Keratinocyte (primary cell): ENCODE measurements around the gene ADAMTS17.

Experiments
- EZH2 ChIP-seq: IDR thresholded peaks from one replicate; pipeline ENCODE4 v1.6.1; 2012; ENCODE audit warnings: inconsistent platforms, mild to moderate bottlenecking, low read length, moderate library complexity
- TF ChIP-seq, protein P1 (sequence below), 3 experiments: IDR thresholded peaks in 1 of 3; conservative IDR thresholded peaks in 1 of 3; optimal IDR thresholded peaks in 1 of 3; 2 replicates in 2 of 3; 3 replicates in 1 of 3; pipeline versions ENCODE3 to v1.5.1; 2011; ENCODE audit warnings: low read length in 3 of 3, mild to moderate bottlenecking in 3 of 3, moderate library complexity in 2 of 3, control low read depth in 1 of 3, inconsistent platforms in 1 of 3; ENCODE audit not compliant: insufficient read depth in 2 of 3; ENCODE audit errors: extremely low read depth in 1 of 3

DNA sequence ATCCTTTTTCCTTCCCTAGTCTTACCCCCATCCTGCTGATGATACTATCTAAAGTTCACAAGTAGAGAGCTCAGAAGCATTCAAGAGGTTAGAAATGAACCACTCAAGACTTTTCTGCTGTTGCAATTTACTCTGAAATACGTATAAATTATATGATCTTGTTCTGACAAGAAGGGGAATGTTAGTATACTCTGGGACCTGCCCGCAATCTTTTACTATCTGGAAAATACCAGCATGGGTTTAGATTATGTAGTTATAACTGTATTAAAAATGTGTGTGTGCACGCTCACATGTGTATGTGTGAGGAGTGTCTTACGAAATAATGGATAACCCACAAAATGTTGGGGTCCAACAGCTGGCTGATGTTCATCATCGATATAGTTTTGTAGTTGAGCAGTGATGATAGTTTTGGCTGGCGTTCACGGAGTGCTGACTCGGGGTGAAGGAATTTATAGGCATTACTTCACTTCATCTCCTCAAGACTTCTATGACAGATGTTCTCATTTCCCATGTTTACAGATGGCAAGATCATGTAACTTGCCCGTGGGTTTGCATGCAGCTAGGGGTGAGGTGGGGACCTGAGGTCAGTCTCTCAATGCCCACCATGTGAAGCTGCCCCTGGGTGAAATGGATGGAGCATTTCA, 311.1 kb downstream of the ADAMTS17 start:
- TF ChIP-seq, protein P1, sequence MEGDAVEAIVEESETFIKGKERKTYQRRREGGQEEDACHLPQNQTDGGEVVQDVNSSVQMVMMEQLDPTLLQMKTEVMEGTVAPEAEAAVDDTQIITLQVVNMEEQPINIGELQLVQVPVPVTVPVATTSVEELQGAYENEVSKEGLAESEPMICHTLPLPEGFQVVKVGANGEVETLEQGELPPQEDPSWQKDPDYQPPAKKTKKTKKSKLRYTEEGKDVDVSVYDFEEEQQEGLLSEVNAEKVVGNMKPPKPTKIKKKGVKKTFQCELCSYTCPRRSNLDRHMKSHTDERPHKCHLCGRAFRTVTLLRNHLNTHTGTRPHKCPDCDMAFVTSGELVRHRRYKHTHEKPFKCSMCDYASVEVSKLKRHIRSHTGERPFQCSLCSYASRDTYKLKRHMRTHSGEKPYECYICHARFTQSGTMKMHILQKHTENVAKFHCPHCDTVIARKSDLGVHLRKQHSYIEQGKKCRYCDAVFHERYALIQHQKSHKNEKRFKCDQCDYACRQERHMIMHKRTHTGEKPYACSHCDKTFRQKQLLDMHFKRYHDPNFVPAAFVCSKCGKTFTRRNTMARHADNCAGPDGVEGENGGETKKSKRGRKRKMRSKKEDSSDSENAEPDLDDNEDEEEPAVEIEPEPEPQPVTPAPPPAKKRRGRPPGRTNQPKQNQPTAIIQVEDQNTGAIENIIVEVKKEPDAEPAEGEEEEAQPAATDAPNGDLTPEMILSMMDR (optimal IDR thresholded peaks at IDR 0.05 in 1 of 3, IDR thresholded peaks at IDR 0.05 in 1 of 3, conservative IDR thresholded peaks at IDR 0.05 in 1 of 3; ENCODE audit: extremely low read depth in 1 of 3, insufficient read depth in 2 of 3, low read length in 3 of 3): no peak
- TF ChIP-seq EZH2: no peak
